Endothelial cell of umbilical vein (primary cell): Measurements from ENCODE around the gene MRLN. TPM values are rescaled to one million over a fixed set of nuclear protein-coding genes. Genes with fewer than 3 reads are reported as not detected.

Experiments
- BruUV-seq: library from RNA; stranded (reverse); fragments of 400-500 nt; replicated peaks from 2 replicates; lab custom pipeline; 2021; lab: Mats Ljungman, UMichigan
- CTCF ChIA-PET: fragments of 300-600, 350-600 bp; sonication (Branson Sonifier 250); formaldehyde crosslinking; loops from one replicate; lab custom pipeline; 2021; ENCODE audit warnings: antibody characterized with exemption, inconsistent platforms; lab: Charles Lee
- POLR2A ChIA-PET: fragments of 300-600, 350-600 bp; sonication (Branson Sonifier 250); formaldehyde crosslinking; loops from one replicate; lab custom pipeline; 2021; ENCODE audit warnings: antibody characterized with exemption, inconsistent platforms; lab: Charles Lee
- DNase-seq: peaks from one replicate; pipeline ENCODE4 v3.0.0-alpha.2; 2011; ENCODE audit warnings: low read depth, low spot score
- FAIRE-seq: peaks from 2 replicates; lab custom pipeline; 2011; peaks lifted over from hg19 to GRCh38; lab: Jason Lieb, UNC
- H2AFZ ChIP-seq: 2 replicates; pipeline ENCODE4 v1.6.0; 2012; ENCODE audit warnings: low read depth, low read length, control low read depth, inconsistent platforms
- H3K27ac ChIP-seq: 2 replicates; pipeline ENCODE4 v1.5.1; 2011; ENCODE audit warnings: low read depth, mild to moderate bottlenecking, control low read depth, low read length, moderate library complexity; ENCODE audit not compliant: insufficient read depth
- H3K27me3 ChIP-seq, 2 experiments: 2 replicates each; pipeline versions ENCODE4 v1.6.0 to v1.6.1; 2011; ENCODE audit warnings: low read length in 2 of 2, mixed read lengths in 1 of 2; ENCODE audit not compliant: control insufficient read depth in 2 of 2, insufficient read depth in 2 of 2
- H3K36me3 ChIP-seq, 2 experiments: 2 replicates in 1 of 2; 3 replicates in 1 of 2; pipeline ENCODE4 v1.5.1; 2011; ENCODE audit warnings: low read length in 2 of 2, mild to moderate bottlenecking in 1 of 2, moderate library complexity in 1 of 2; ENCODE audit not compliant: control insufficient read depth in 2 of 2, insufficient read depth in 2 of 2; ENCODE audit errors: extremely low read depth in 1 of 2
- H3K4me1 ChIP-seq: 3 replicates; pipeline ENCODE4 v1.5.1; 2011; ENCODE audit warnings: mild to moderate bottlenecking, low read length; ENCODE audit not compliant: control insufficient read depth, insufficient read depth; ENCODE audit errors: extremely low read depth
- H3K4me2 ChIP-seq: 2 replicates; pipeline ENCODE4 v1.6.1; 2011; ENCODE audit warnings: low read length, control low read depth, mixed read lengths; ENCODE audit not compliant: insufficient read depth
- H3K4me3 ChIP-seq, 3 experiments: fragments of 200-600 bp in 1 of 3; sonication (generic), shearing (Covaris generic) in 1 of 3; replicated peaks in 1 of 3; 2 replicates each; pipeline ENCODE4 v1.5.1; 2011 to 2016; ENCODE audit warnings: control low read depth in 3 of 3, low read length in 3 of 3, mild to moderate bottlenecking in 2 of 3, inconsistent platforms in 1 of 3, low read depth in 1 of 3, moderate library complexity in 1 of 3; ENCODE audit not compliant: insufficient read depth in 1 of 3
- H3K79me2 ChIP-seq: 2 replicates; pipeline ENCODE4 v1.6.0; 2012; ENCODE audit warnings: low read length, inconsistent platforms; ENCODE audit not compliant: control insufficient read depth, insufficient read depth
- H3K9ac ChIP-seq: replicated peaks from 2 replicates; pipeline ENCODE3; 2011; ENCODE audit warnings: low read length, control low read depth; ENCODE audit not compliant: insufficient read depth; ENCODE audit errors: extremely low read depth
- H3K9me1 ChIP-seq: replicated peaks from 3 replicates; pipeline ENCODE4 v1.6.0; 2011; ENCODE audit warnings: mild to moderate bottlenecking, low read length; ENCODE audit not compliant: control insufficient read depth, insufficient read depth; ENCODE audit errors: extremely low read depth
- H3K9me3 ChIP-seq: replicated peaks from 2 replicates; pipeline ENCODE4 v1.5.1; 2012; ENCODE audit warnings: low read length, inconsistent platforms; ENCODE audit not compliant: control insufficient read depth, insufficient read depth
- H4K20me1 ChIP-seq: replicated peaks from 2 replicates; pipeline ENCODE3; 2011; ENCODE audit warnings: mild to moderate bottlenecking, low read length; ENCODE audit not compliant: control insufficient read depth, insufficient read depth; ENCODE audit errors: extremely low read depth
- CTCF ChIP-seq, 2 donors: IDR thresholded peaks; 1 replicate in 1 of 2; 2 replicates in 1 of 2; pipeline ENCODE4 v1.5.1; 2011; ENCODE audit warnings: low read length in 2 of 2, mild to moderate bottlenecking in 2 of 2, moderate library complexity in 2 of 2, control low read depth in 1 of 2, inconsistent platforms in 1 of 2, low read depth in 1 of 2; ENCODE audit not compliant: insufficient read depth in 1 of 2; ENCODE audit errors: extremely low read depth in 1 of 2
- EZH2 ChIP-seq: IDR thresholded peaks from 2 replicates; pipeline ENCODE4 v1.6.1; 2012; ENCODE audit warnings: borderline replicate concordance, low read depth, mild to moderate bottlenecking, moderate library complexity, low read length, inconsistent platforms; ENCODE audit not compliant: severe bottlenecking
- FOS ChIP-seq: IDR thresholded peaks from 2 replicates; pipeline ENCODE4 v1.6.1; 2011; ENCODE audit warnings: mild to moderate bottlenecking, low read length, moderate library complexity, borderline replicate concordance; ENCODE audit not compliant: insufficient read depth
- GATA2 ChIP-seq: IDR thresholded peaks from 2 replicates; pipeline ENCODE4 v1.7.0; 2011; ENCODE audit warnings: low read depth, mild to moderate bottlenecking, moderate library complexity, mixed read lengths, low read length; ENCODE audit not compliant: insufficient read length, insufficient read depth
- JUN ChIP-seq: IDR thresholded peaks from 2 replicates; pipeline ENCODE4 v1.6.1; 2011; ENCODE audit warnings: borderline replicate concordance, low read depth; ENCODE audit not compliant: insufficient read length, insufficient read depth
- MAX ChIP-seq: IDR thresholded peaks from 2 replicates; pipeline ENCODE4 v1.6.1; 2011; ENCODE audit not compliant: insufficient read depth, insufficient read length
- MYC ChIP-seq: IDR thresholded peaks from one replicate; pipeline ENCODE4 v1.6.1; 2011; ENCODE audit warnings: mild to moderate bottlenecking, low read depth, low read length
- POLR2A ChIP-seq: IDR thresholded peaks from 2 replicates; pipeline ENCODE4 v1.6.1; 2012; ENCODE audit warnings: low read depth, mild to moderate bottlenecking, control low read depth, low read length
- POLR2AphosphoS5 ChIP-seq: IDR thresholded peaks from 2 replicates; pipeline ENCODE4 v1.6.1; 2012; ENCODE audit warnings: low read depth, mild to moderate bottlenecking, control low read depth, low read length, moderate library complexity; ENCODE audit not compliant: insufficient read depth
- dilution Hi-C: fragments of 300-500 bp; cut with MboI; formaldehyde crosslinking; loops from one replicate; pipeline ENCODE4 v1.15.0; 2019; ENCODE audit warnings: low sequenced_read_pairs; ENCODE audit not compliant: extremely low pct_ligation_motif_present
- intact Hi-C: fragments of 100-400 bp; cut with micrococcal nuclease; formaldehyde crosslinking; loops from one replicate; pipeline ENCODE4 v1.10.0; 2022
- polyA plus RNA-seq, 4 experiments: library from polyadenylated mRNA; depleted of rRNA in 3 of 4; stranded (reverse) in 3 of 4; unstranded in 1 of 4; fragments of >200 nt; gene quantifications; 2 replicates each; pipeline versions ENCODE4 v1.2.1 to v1.2.3, GENCODE V29; 2011 to 2012; ENCODE audit warnings: missing spikeins in 1 of 4
- total RNA-seq: library from RNA; stranded (reverse); gene quantifications from 2 replicates; pipeline ENCODE4 v1.2.3, GENCODE V29; 2021

MRLN gene
- total and polyA plus RNA-seq, 2 donors (not counting 3 experiments of a cell fraction or from before 2014, with no cell fraction given), result not detected

GRCh38 chr10:59736749-59737148 is 16.5 kb downstream of the MRLN start:
- Histone ChIP-seq H3K9me3 (no peaks in the 10 kb centered on the region), H3K4me2 (no peak overlapping the region), H3K9me1 (no peaks in the 10 kb centered on the region), H3K79me2 (no peaks in the 10 kb centered on the region), H3K4me1 (no peaks in the 10 kb centered on the region), H3K36me3 (no peaks in the 10 kb centered on the region), H2AFZ (no peak overlapping the region), H3K9ac (no peak overlapping the region), H3K27ac (no peak overlapping the region), H3K27me3 (no peaks in the 10 kb centered on the region), H4K20me1 (no peaks in the 10 kb centered on the region), H3K4me3 (no peak overlapping the region)
- intact Hi-C loops (no loop called here), dilution Hi-C loops (no loop called here)
- TF ChIP-seq GATA2 (no peak), MYC (no peak), POLR2AphosphoS5 (no peak), POLR2A (no peak), MAX (no peak), EZH2 (no peak), JUN (no peak), CTCF (IDR thresholded peaks at IDR 0.05; ENCODE audit: extremely low read depth in 1 of 2, insufficient read depth in 1 of 2, low read depth in 1 of 2, low read length in 2 of 2) (no peak), FOS (no peak)
- no TSS peak for BruUV-seq
- DNase-seq, result no peak
- ChIA-PET POLR2A (no interaction called here), CTCF (no interaction called here)
- FAIRE-seq, result no peak
